ENCODE results near the gene HOMEZ. TPM values are rescaled to one million over a fixed set of nuclear protein-coding genes. Genes with fewer than 3 reads are reported as not detected.

The HOMEZ gene
- total RNA-seq, 1 experiment from 2014 or later, result 7.6 TPM

- TF ChIP-seq, protein P1, sequence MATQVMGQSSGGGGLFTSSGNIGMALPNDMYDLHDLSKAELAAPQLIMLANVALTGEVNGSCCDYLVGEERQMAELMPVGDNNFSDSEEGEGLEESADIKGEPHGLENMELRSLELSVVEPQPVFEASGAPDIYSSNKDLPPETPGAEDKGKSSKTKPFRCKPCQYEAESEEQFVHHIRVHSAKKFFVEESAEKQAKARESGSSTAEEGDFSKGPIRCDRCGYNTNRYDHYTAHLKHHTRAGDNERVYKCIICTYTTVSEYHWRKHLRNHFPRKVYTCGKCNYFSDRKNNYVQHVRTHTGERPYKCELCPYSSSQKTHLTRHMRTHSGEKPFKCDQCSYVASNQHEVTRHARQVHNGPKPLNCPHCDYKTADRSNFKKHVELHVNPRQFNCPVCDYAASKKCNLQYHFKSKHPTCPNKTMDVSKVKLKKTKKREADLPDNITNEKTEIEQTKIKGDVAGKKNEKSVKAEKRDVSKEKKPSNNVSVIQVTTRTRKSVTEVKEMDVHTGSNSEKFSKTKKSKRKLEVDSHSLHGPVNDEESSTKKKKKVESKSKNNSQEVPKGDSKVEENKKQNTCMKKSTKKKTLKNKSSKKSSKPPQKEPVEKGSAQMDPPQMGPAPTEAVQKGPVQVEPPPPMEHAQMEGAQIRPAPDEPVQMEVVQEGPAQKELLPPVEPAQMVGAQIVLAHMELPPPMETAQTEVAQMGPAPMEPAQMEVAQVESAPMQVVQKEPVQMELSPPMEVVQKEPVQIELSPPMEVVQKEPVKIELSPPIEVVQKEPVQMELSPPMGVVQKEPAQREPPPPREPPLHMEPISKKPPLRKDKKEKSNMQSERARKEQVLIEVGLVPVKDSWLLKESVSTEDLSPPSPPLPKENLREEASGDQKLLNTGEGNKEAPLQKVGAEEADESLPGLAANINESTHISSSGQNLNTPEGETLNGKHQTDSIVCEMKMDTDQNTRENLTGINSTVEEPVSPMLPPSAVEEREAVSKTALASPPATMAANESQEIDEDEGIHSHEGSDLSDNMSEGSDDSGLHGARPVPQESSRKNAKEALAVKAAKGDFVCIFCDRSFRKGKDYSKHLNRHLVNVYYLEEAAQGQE (IDR thresholded peaks at IDR 0.05; ENCODE audit: insufficient read depth in 1 of 2, low read depth in 2 of 2, low read length in 1 of 2), result no peak
- peak; percentile 67 for TF ChIP-seq POLR2AphosphoS5 (IDR thresholded peaks at IDR 0.05; ENCODE audit: low read depth, low read length)
- TF ChIP-seq SIN3A (IDR thresholded peaks at IDR 0.05; ENCODE audit: borderline replicate concordance, insufficient read depth, low read depth, low read length), result 0 out of 2 replicates have a peak, but pooled peaks have one; percentile 53
- ATAC-seq, result peak; percentile 77
- Histone ChIP-seq H3K4me1 (ENCODE audit: control insufficient read depth, insufficient read depth, low read length) (peaks cover 19% of the 10 kb centered on the region), H3K4me3 (ENCODE audit: low read depth in 2 of 2, low read length in 2 of 2) (peak within 1 kb of the TSS; percentile 90 to 95), H3K27me3 (ENCODE audit: control insufficient read depth, insufficient read depth, low read length) (no peaks in the 10 kb centered on the region), H3K9me3 (ENCODE audit: control insufficient read depth, insufficient read depth, low read depth, low read length) (no peaks in the 10 kb centered on the region), H3K27ac (ENCODE audit: low read length) (peak within 1 kb of the TSS; percentile 97), H3K36me3 (ENCODE audit: control insufficient read depth, insufficient read depth, low read length) (peaks cover 5% of the 10 kb centered on the region; the same call in 1 of the 2 replicates)
- in situ Hi-C loops (cut with HindIII; ENCODE audit: low pct_unique_long_range_greater_than_20kb, low sequenced_read_pairs), result no loop called here
- POLR2A ChIA-PET, result interaction anchor here (0.6 to 1.2 kb wide), 3 partner anchors 10 to 76 kb away, joined by 3 to 6 read pairs (median 5); no protein-coding TSS in a partner anchor
- CTCF ChIA-PET, result interaction anchor here (0.6 to 1.2 kb wide), 3 partner anchors 54 to 1103 kb away, joined by 3 to 4 read pairs (median 3); no protein-coding TSS in a partner anchor
- intact Hi-C loops (cut with micrococcal nuclease; ENCODE audit: unreplicated experiment), result no loop called here
- BruUV-seq (replicated peaks), result no TSS peak
- DNase-seq (ENCODE audit: low read depth, low spot score), result no peak
Observed at GRCh38 chr14:23306412-23307145, 20.6 kb upstream of the HOMEZ start, which contains the start of gene BCL2L2. Gene BCL2L2 (plus strand): TSS chr14:23306833. CDS start chr14:23307768, 935 bp downstream.

DNA sequence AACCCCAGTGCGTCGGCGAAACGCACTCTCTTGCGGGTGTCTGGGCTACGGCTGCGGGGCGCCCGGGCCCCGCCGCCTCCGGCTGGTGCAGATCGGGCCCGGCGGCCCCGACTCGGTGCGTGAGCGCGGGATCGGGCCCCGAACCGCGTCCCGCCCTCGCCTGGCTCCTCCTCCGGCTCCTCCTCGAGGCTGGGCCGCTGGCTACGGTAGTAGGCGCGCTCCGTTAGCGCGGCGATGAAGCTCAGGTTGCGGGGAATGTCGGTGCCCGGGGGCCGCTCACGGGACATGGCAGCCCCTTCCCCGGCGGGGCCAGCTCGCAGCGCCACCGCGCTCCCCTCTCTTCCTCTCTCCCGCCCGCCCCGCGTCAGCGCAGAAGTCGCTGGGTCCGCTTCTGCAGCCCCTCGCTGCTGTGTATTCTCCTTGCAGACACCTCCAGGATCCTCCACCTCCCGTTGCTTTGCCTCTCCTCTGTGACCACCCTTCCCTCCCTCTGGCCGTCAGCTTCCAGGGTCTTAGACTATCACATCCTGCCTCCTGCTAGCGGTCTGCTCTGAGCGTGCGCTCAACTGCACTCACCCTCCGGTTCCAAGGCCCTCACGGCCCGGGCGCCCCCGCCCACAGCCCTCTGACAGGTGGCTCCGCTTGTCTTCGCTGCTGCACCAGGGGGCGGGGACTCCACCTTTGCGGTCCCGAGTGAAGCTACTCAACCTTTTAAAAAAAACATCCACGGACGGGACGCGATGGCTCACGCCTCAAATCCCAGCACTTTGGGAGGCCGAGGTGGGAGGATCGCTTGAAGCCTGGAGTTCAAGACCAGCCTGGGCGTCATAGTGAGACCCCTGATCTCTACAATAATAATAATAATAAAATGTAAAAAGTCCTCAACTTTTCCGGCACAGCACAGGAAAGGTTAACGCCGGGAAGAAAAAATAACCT lies 16.6 kb upstream of the HOMEZ start, which contains the start of gene PPP1R3E:
PPP1R3E (minus strand) TSS at position 570 of the 936 bp plus-strand sequence; CDS start at position 287, 283 bp downstream.
- DNase-seq (ENCODE audit: low read depth, low spot score) (no peak), ATAC-seq (peak; percentile 69)
- intact Hi-C loops (cut with micrococcal nuclease; ENCODE audit: unreplicated experiment), result no loop called here
- no peak for TF ChIP-seq POLR2AphosphoS5 (IDR thresholded peaks at IDR 0.05; ENCODE audit: low read depth, low read length)
- TF ChIP-seq TCF7L2 (IDR thresholded peaks at IDR 0.05; ENCODE audit: low read depth, low read length), result no peak
- Histone ChIP-seq H3K27ac (ENCODE audit: low read length) (peak within 1 kb of the TSS; percentile 63), H3K4me1 (ENCODE audit: control insufficient read depth, insufficient read depth, low read length) (peaks cover 17% of the 10 kb centered on the region), H3K4me3 (ENCODE audit: low read depth in 2 of 2, low read length in 2 of 2) (peak within 1 kb of the TSS; percentile 59 to 80), H3K9me3 (ENCODE audit: control insufficient read depth, insufficient read depth, low read depth, low read length) (no peaks in the 10 kb centered on the region), H3K27me3 (ENCODE audit: control insufficient read depth, insufficient read depth, low read length) (no peaks in the 10 kb centered on the region), H3K36me3 (ENCODE audit: control insufficient read depth, insufficient read depth, low read length) (peaks cover 5% of the 10 kb centered on the region; the same call in 1 of the 2 replicates)
- ChIA-PET POLR2A (no interaction called here), CTCF (interaction anchor here (0.6 kb wide), 1 partner anchor 260 kb away, joined by 3 read pairs; no protein-coding TSS in a partner anchor)
- BruUV-seq (replicated peaks), result no TSS peak
- in situ Hi-C loops (cut with HindIII; ENCODE audit: low pct_unique_long_range_greater_than_20kb, low sequenced_read_pairs), result no loop called here

- ChIA-PET POLR2A (no interaction called here), CTCF (interaction anchor here (0.6 kb wide), 1 partner anchor 269 kb away, joined by 3 read pairs; no protein-coding TSS in a partner anchor)
- in situ Hi-C loops (cut with HindIII; ENCODE audit: low pct_unique_long_range_greater_than_20kb, low sequenced_read_pairs) (no loop called here), intact Hi-C loops (cut with micrococcal nuclease; ENCODE audit: unreplicated experiment) (no loop called here)
- peak; percentile 32 for ATAC-seq
- Histone ChIP-seq H3K9me3 (ENCODE audit: control insufficient read depth, insufficient read depth, low read depth, low read length) (no peaks in the 10 kb centered on the region), H3K4me1 (ENCODE audit: control insufficient read depth, insufficient read depth, low read length) (peaks cover 16% of the 10 kb centered on the region), H3K27ac (ENCODE audit: low read length) (peak overlapping the region; percentile 63), H3K36me3 (ENCODE audit: control insufficient read depth, insufficient read depth, low read length) (peaks cover 2% of the 10 kb centered on the region; the same call in 1 of the 2 replicates), H3K27me3 (ENCODE audit: control insufficient read depth, insufficient read depth, low read length) (no peaks in the 10 kb centered on the region), H3K4me3 (ENCODE audit: low read depth in 2 of 2, low read length in 2 of 2) (peak overlapping the region; percentile 59 to 80)
- no TSS peak for BruUV-seq (replicated peaks)
- DNase-seq (ENCODE audit: low read depth, low spot score), result no peak
- TF ChIP-seq POLR2AphosphoS5 (IDR thresholded peaks at IDR 0.05; ENCODE audit: low read depth, low read length) (peak; percentile 40; the same call in 1 of the 2 replicates), TCF7L2 (IDR thresholded peaks at IDR 0.05; ENCODE audit: low read depth, low read length) (no peak), SIN3A (IDR thresholded peaks at IDR 0.05; ENCODE audit: borderline replicate concordance, insufficient read depth, low read depth, low read length) (0 out of 2 replicates have a peak, but pooled peaks have one; percentile 24)
- TF ChIP-seq, protein P1 (IDR thresholded peaks at IDR 0.05; ENCODE audit: insufficient read depth in 1 of 2, low read depth in 2 of 2, low read length in 1 of 2), result no peak
- TF ChIP-seq, protein P2, sequence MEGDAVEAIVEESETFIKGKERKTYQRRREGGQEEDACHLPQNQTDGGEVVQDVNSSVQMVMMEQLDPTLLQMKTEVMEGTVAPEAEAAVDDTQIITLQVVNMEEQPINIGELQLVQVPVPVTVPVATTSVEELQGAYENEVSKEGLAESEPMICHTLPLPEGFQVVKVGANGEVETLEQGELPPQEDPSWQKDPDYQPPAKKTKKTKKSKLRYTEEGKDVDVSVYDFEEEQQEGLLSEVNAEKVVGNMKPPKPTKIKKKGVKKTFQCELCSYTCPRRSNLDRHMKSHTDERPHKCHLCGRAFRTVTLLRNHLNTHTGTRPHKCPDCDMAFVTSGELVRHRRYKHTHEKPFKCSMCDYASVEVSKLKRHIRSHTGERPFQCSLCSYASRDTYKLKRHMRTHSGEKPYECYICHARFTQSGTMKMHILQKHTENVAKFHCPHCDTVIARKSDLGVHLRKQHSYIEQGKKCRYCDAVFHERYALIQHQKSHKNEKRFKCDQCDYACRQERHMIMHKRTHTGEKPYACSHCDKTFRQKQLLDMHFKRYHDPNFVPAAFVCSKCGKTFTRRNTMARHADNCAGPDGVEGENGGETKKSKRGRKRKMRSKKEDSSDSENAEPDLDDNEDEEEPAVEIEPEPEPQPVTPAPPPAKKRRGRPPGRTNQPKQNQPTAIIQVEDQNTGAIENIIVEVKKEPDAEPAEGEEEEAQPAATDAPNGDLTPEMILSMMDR (IDR thresholded peaks at IDR 0.05), result no peak
Observed at GRCh38 chr14:23301969-23302289, 16.0 kb upstream of the HOMEZ start.
